ENCODE results near the gene HACD3.

HACD3 gene

GRCh38 chr15:65561934-65562333 lies 31.7 kb downstream of the HACD3 start:
- no peak for DNase-seq (ENCODE audit: low spot score)
- TF ChIP-seq CTCF (IDR thresholded peaks at IDR 0.05; ENCODE audit: extremely low read depth, missing control alignments) = no peak

- DNase-seq (ENCODE audit: low spot score) = no peak
- no peak for TF ChIP-seq CTCF (IDR thresholded peaks at IDR 0.05; ENCODE audit: extremely low read depth, missing control alignments)
Observed at GRCh38 chr15:65569728-65570127, 39.5 kb downstream of the HACD3 start.

GRCh38 chr15:65571971-65572370 lies 41.7 kb downstream of the HACD3 start:
- DNase-seq (ENCODE audit: low spot score) = no peak
- no peak for TF ChIP-seq CTCF (IDR thresholded peaks at IDR 0.05; ENCODE audit: extremely low read depth, missing control alignments)

- TF ChIP-seq CTCF (IDR thresholded peaks at IDR 0.05; ENCODE audit: extremely low read depth, missing control alignments) = no peak
- DNase-seq (ENCODE audit: low spot score) = no peak
Observed at GRCh38 chr15:65576664-65577063, 46.4 kb downstream of the HACD3 start.

- DNase-seq (ENCODE audit: low spot score) = no peak
- no peak for TF ChIP-seq CTCF (IDR thresholded peaks at IDR 0.05; ENCODE audit: extremely low read depth, missing control alignments)
Observed at GRCh38 chr15:65577129-65577996, 47.1 kb downstream of the HACD3 start.

- no peak for TF ChIP-seq CTCF (IDR thresholded peaks at IDR 0.05; ENCODE audit: extremely low read depth, missing control alignments)
- no peak for DNase-seq (ENCODE audit: low spot score)
Observed at GRCh38 chr15:65578904-65579728, 48.9 kb downstream of the HACD3 start.

- TF ChIP-seq CTCF (IDR thresholded peaks at IDR 0.05; ENCODE audit: extremely low read depth, missing control alignments) = no peak
- DNase-seq (ENCODE audit: low spot score) = no peak
Observed at GRCh38 chr15:65579762-65580161, 49.5 kb downstream of the HACD3 start.
